ENCODE results near the gene PCCB. TPM values are rescaled to one million over a fixed set of nuclear protein-coding genes. Genes with fewer than 3 reads are reported as not detected.
"Not testable (repeated sequence)": the region's sequence is repeated elsewhere in the genome, so short reads cannot be mapped to it uniquely, and the experiment has no call there.

The PCCB gene
- polyA plus RNA-seq, 1 donor from 2014 or later = 18.3 TPM

- Histone ChIP-seq H4K20me1 (ENCODE audit: insufficient read depth) (no peaks in the 10 kb centered on the region), H3K9me2 (ENCODE audit: insufficient read depth, low read length) (no peaks in the 10 kb centered on the region), H3K4me3 (ENCODE audit: low read length) (no peak overlapping the region), H3F3A (ENCODE audit: insufficient read depth, low read length, poor library complexity, severe bottlenecking) (no peaks in the 10 kb centered on the region), H3K27ac (ENCODE audit: low read length) (no peak overlapping the region), H3K9me3 (ENCODE audit: low read length) (no peaks in the 10 kb centered on the region), H3K36me3 (ENCODE audit: insufficient read depth, low read length) (no peaks in the 10 kb centered on the region), H3K4me2 (ENCODE audit: low read length) (no peak overlapping the region), H3K79me2 (replicated peaks; ENCODE audit: insufficient read depth, low read length) (no peaks in the 10 kb centered on the region), H2AFZ (ENCODE audit: low read depth, low read length) (no peak overlapping the region), H3K27me3 (ENCODE audit: insufficient read depth, low read depth, low read length) (no peaks in the 10 kb centered on the region), H3K9ac (ENCODE audit: low read length) (no peak overlapping the region)
- no peak for TF ChIP-seq CTCF (IDR thresholded peaks at IDR 0.05; ENCODE audit: poor library complexity, severe bottlenecking)
- TF ChIP-seq RAD21 (conservative IDR thresholded peaks at IDR 0.05) = no peak
- no peak for TF ChIP-seq POLR2AphosphoS5 (IDR thresholded peaks at IDR 0.05)
- TF ChIP-seq REST (IDR thresholded peaks at IDR 0.05; ENCODE audit: borderline replicate concordance) = no peak
- no peak for TF ChIP-seq EZH2 (IDR thresholded peaks at IDR 0.05; ENCODE audit: borderline replicate concordance, insufficient read depth, low read length, poor library complexity, severe bottlenecking)
- TF ChIP-seq EP300 (conservative IDR thresholded peaks at IDR 0.05; ENCODE audit: poor library complexity, severe bottlenecking) = no peak
- no peak for TF ChIP-seq SMC3 (conservative IDR thresholded peaks at IDR 0.05; ENCODE audit: poor library complexity)
- TF ChIP-seq TAF1 (IDR thresholded peaks at IDR 0.05; ENCODE audit: low read depth) = no peak
- no peak for TF ChIP-seq MXI1 (conservative IDR thresholded peaks at IDR 0.05; ENCODE audit: poor library complexity, severe bottlenecking)
Measured at GRCh38 chr3:136353461-136353860, 103.3 kb downstream of the PCCB start.

- Histone ChIP-seq H3K79me2 (replicated peaks; ENCODE audit: insufficient read depth, low read length) (no peaks in the 10 kb centered on the region), H3F3A (ENCODE audit: insufficient read depth, low read length, poor library complexity, severe bottlenecking) (no peaks in the 10 kb centered on the region), H3K4me2 (ENCODE audit: low read length) (no peak overlapping the region), H3K36me3 (ENCODE audit: insufficient read depth, low read length) (peaks cover 3% of the 10 kb centered on the region), H3K9me3 (ENCODE audit: low read length) (no peaks in the 10 kb centered on the region), H3K9me2 (ENCODE audit: insufficient read depth, low read length) (no peaks in the 10 kb centered on the region), H3K27me3 (ENCODE audit: insufficient read depth, low read depth, low read length) (no peaks in the 10 kb centered on the region), H2AFZ (ENCODE audit: low read depth, low read length) (no peak overlapping the region), H3K4me3 (ENCODE audit: low read length) (no peak overlapping the region), H3K27ac (ENCODE audit: low read length) (no peak overlapping the region), H4K20me1 (ENCODE audit: insufficient read depth) (no peaks in the 10 kb centered on the region), H3K9ac (ENCODE audit: low read length) (no peak overlapping the region)
- no peak for TF ChIP-seq REST (IDR thresholded peaks at IDR 0.05; ENCODE audit: borderline replicate concordance)
- TF ChIP-seq TAF1 (IDR thresholded peaks at IDR 0.05; ENCODE audit: low read depth) = no peak
- TF ChIP-seq POLR2AphosphoS5 (IDR thresholded peaks at IDR 0.05) = no peak
- TF ChIP-seq EZH2 (IDR thresholded peaks at IDR 0.05; ENCODE audit: borderline replicate concordance, insufficient read depth, low read length, poor library complexity, severe bottlenecking) = no peak
- no peak for TF ChIP-seq RAD21 (conservative IDR thresholded peaks at IDR 0.05)
- TF ChIP-seq MXI1 (conservative IDR thresholded peaks at IDR 0.05; ENCODE audit: poor library complexity, severe bottlenecking) = no peak
- TF ChIP-seq CTCF (IDR thresholded peaks at IDR 0.05; ENCODE audit: poor library complexity, severe bottlenecking) = no peak
- no peak for TF ChIP-seq SMC3 (conservative IDR thresholded peaks at IDR 0.05; ENCODE audit: poor library complexity)
- no peak for TF ChIP-seq EP300 (conservative IDR thresholded peaks at IDR 0.05; ENCODE audit: poor library complexity, severe bottlenecking)
Measured at GRCh38 chr3:136366289-136366688, 116.1 kb downstream of the PCCB start.

- not testable (repeated sequence) for H3K9me3 ChIP-seq (ENCODE audit: low read length); H3K27me3 ChIP-seq (ENCODE audit: insufficient read depth, low read depth, low read length); H3F3A ChIP-seq (ENCODE audit: insufficient read depth, low read length, poor library complexity, severe bottlenecking); H3K4me2 ChIP-seq (ENCODE audit: low read length); H3K9ac ChIP-seq (ENCODE audit: low read length); H4K20me1 ChIP-seq (ENCODE audit: insufficient read depth); H3K9me2 ChIP-seq (ENCODE audit: insufficient read depth, low read length); H3K27ac ChIP-seq (ENCODE audit: low read length); H3K36me3 ChIP-seq (ENCODE audit: insufficient read depth, low read length); H2AFZ ChIP-seq (ENCODE audit: low read depth, low read length); H3K79me2 ChIP-seq (replicated peaks; ENCODE audit: insufficient read depth, low read length); H3K4me3 ChIP-seq (ENCODE audit: low read length)
Measured at GRCh38 chr3:136375800-136376199, 125.7 kb downstream of the PCCB start.
